ENCODE measurements around the gene STKLD1. TPM values are rescaled to one million over a fixed set of nuclear protein-coding genes. Genes with fewer than 3 reads are reported as not detected.

Gene STKLD1
- total RNA-seq, 4 donors from 2014 or later: 0.94 TPM; not detected in 3

GRCh38 chr9:133378408-133378962 lies 2.3 kb downstream of the STKLD1 start:
- no peak for DNase-seq
- H3K27ac ChIP-seq: no peak overlapping the region
- no peaks in the 10 kb centered on the region for H3K9me3 ChIP-seq
- peaks cover 0 to under 1% (median 0%) of the 10 kb centered on the region in 3 donors for H3K36me3 ChIP-seq
- TF ChIP-seq POLR2A (IDR thresholded peaks at IDR 0.05) (no peak), CTCF (IDR thresholded peaks at IDR 0.05) (no peak)
- H3K27me3 ChIP-seq: no peaks in the 10 kb centered on the region
- H3K4me3 ChIP-seq: no peak overlapping the region
- peaks cover 0 to 18% (median 9%) of the 10 kb centered on the region in 4 donors for H3K4me1 ChIP-seq

- no peak overlapping the region for H3K27ac ChIP-seq
- H3K36me3 ChIP-seq: no peaks in the 10 kb centered on the region
- DNase-seq: no peak
- no peaks in the 10 kb centered on the region for H3K27me3 ChIP-seq
- H3K4me3 ChIP-seq: no peak overlapping the region
- H3K9me3 ChIP-seq: no peaks in the 10 kb centered on the region
- H3K4me1 ChIP-seq: peaks cover 0 to 12% (median 6%) of the 10 kb centered on the region in 4 donors
- TF ChIP-seq CTCF (IDR thresholded peaks at IDR 0.05) (no peak), POLR2A (IDR thresholded peaks at IDR 0.05) (no peak)
These were observed 3.3 kb downstream of the STKLD1 start for GRCh38 chr9:133379153-133380086.

- Histone ChIP-seq H3K9me3 (no peaks in the 10 kb centered on the region), H3K4me1 (peaks cover 0 to 6% (median 2%) of the 10 kb centered on the region in 4 donors), H3K27me3 (no peaks in the 10 kb centered on the region), H3K36me3 (no peaks in the 10 kb centered on the region), H3K27ac (no peak overlapping the region), H3K4me3 (no peak overlapping the region)
- TF ChIP-seq POLR2A (IDR thresholded peaks at IDR 0.05) (no peak), CTCF (IDR thresholded peaks at IDR 0.05) (no peak)
- no peak for DNase-seq
These were observed 4.6 kb downstream of the STKLD1 start for GRCh38 chr9:133380734-133381133.

- Histone ChIP-seq H3K4me1 (no peaks in the 10 kb centered on the region), H3K9me3 (no peaks in the 10 kb centered on the region), H3K27me3 (no peaks in the 10 kb centered on the region), H3K36me3 (no peaks in the 10 kb centered on the region), H3K4me3 (no peak overlapping the region), H3K27ac (no peak overlapping the region)
- DNase-seq: no peak
- no peak for TF ChIP-seq CTCF (IDR thresholded peaks at IDR 0.05)
These were observed 6.5 kb downstream of the STKLD1 start for GRCh38 chr9:133382507-133383141.

- no peak for TF ChIP-seq CTCF (IDR thresholded peaks at IDR 0.05)
- no peak for TF ChIP-seq POLR2A (IDR thresholded peaks at IDR 0.05)
- Histone ChIP-seq H3K36me3 (no peaks in the 10 kb centered on the region), H3K27me3 (no peaks in the 10 kb centered on the region), H3K4me1 (no peaks in the 10 kb centered on the region), H3K4me3 (no peak overlapping the region), H3K27ac (no peak overlapping the region), H3K9me3 (no peaks in the 10 kb centered on the region)
- DNase-seq: no peak
These were observed 7.3 kb downstream of the STKLD1 start for GRCh38 chr9:133383438-133383837.
